GM21381 (cell line): ENCODE measurements around the gene P2RY12.
A peak's percentile ranks its signal among the peaks of the same experiment; 100 is the strongest.

Experiments
- ATAC-seq: cut with Tn5 transposase; IDR thresholded peaks from one replicate; pipeline ENCODE4 v1.9.1; 2021; ENCODE audit warnings: mild to moderate bottlenecking, moderate library complexity; ENCODE audit not compliant: unreplicated experiment

P2RY12 gene

GRCh38 chr3:151384741-151385174 lies at the start of gene P2RY12:
Gene P2RY12 (minus strand): TSS chr3:151384753. CDS start chr3:151338845, 45,908 bp downstream.
- ATAC-seq, result peak; percentile 37

DNA sequence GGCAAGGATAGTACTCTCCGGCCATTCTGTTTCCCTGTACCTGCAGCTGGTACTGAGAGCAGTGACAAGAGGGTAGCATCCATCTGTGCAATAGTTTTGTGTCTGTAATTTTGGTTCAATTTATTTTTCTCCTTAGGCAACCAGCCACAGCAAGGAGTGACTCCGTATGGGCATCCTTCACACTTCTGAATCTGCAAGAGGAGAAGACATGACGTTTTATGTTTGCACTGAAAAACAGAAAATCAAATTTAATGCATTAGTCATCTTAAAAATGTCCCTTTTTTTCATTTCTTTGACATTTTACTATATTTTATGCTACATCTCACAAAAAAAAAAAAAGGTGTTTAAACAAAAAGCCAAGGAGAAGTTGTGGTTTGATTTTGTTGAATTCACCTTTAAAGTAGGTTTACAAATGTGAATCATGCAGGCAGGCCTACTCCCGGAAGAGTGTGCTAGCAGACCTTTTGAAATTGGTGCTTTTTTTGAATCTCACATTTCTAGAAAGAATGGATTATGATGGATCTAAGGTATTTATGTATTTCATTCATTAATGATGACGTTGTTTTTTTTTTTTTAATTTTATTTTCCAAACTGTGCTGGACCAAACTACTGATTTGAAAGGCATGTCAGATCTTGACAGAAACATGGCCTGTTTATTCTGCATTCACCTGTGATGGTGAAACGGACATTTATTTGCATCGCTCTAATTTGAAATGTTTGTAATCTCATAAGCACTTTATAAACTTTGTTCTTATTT lies 48.2 kb upstream of the P2RY12 start:
- no peak for ATAC-seq

- no peak for ATAC-seq
These were observed 47.4 kb upstream of the P2RY12 start for GRCh38 chr3:151431940-151432339.

DNA sequence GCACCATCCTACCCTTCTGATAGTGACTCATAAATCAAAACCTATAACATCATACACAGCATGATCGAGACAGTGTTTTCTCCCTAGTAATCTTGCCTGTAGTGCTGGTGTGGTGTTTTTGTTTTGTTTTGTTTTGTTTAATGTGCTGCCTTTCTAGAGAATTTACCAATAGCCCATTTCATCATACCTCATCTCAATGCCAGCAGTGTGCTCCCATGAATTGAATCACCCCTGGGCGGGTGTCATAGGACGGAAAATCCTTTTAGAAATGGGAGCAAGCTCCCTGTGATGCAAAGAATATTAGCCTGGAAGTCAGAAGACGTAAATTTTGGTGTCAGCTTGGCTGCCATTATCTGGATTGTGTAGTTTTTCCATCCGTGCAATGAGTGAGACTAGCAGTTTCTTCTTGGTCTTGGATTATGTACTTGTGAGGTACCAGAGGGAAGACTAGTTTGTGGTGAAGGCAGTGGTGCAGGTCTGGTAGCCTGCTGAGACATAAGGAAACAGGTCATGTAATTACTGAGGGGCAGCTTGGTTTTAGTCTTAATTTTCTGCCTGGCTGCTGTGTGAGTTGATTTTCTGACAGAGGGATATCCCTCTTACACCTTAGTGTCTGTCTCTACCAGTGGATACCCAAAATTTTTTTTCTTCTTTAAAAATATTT lies 46.4 kb upstream of the P2RY12 start:
- ATAC-seq, result no peak

DNA sequence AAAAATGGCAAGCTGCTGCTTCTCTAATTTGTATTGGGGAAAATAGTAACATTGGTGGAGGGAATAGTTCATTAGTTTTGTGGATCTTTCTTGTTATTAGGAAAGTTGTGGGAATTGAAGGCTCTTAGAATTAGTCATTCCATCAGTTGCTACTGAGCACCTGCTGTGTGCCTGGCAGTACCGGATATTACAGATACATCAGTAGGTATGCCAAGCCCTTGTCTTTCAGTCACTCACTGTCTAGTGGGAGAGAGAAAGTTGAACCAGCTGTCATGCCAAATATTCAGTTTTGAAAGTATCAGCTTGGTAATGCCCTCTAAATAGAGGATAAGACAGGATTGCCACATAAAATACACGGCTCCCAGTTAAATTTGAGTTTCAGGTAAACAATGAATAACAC lies 43.8 kb upstream of the P2RY12 start:
- no peak for ATAC-seq

- ATAC-seq, result peak; percentile 85
These were observed 41.7 kb upstream of the P2RY12 start for GRCh38 chr3:151426341-151426657.

GRCh38 chr3:151425627-151426340 lies 41.2 kb upstream of the P2RY12 start:
- ATAC-seq, result peak; percentile 39

- no peak for ATAC-seq
These were observed 38.5 kb upstream of the P2RY12 start for GRCh38 chr3:151423091-151423490.

GRCh38 chr3:151421938-151422337 lies 37.4 kb upstream of the P2RY12 start:
- ATAC-seq, result no peak

GRCh38 chr3:151419806-151420205 lies 35.3 kb upstream of the P2RY12 start:
- ATAC-seq, result no peak

GRCh38 chr3:151415289-151415688 lies 30.7 kb upstream of the P2RY12 start:
- no peak for ATAC-seq

GRCh38 chr3:151412989-151413388 lies 28.4 kb upstream of the P2RY12 start:
- ATAC-seq, result no peak

- ATAC-seq, result no peak
These were observed 26.5 kb upstream of the P2RY12 start for GRCh38 chr3:151410891-151411559.

- ATAC-seq, result no peak
These were observed 23.4 kb upstream of the P2RY12 start for GRCh38 chr3:151407928-151408327.

DNA sequence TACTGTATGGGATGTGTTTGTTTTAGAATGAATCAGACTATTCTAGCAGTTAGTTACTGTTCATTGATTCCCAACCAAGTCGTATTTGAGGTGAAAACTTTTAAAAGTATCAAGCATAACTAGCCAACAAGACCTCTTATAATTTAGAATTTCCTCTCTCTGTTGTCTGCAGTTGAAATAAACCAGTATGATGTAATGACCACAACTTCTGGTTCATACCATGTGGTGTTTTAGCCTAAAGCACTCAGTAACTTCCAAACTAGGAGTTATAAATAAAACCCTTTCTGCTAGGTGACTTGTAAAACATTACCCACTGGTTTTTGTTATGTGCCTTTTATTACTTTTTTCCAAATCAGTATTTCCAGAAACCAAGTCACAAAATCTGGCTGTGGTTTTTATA lies 19.8 kb upstream of the P2RY12 start:
- no peak for ATAC-seq

DNA sequence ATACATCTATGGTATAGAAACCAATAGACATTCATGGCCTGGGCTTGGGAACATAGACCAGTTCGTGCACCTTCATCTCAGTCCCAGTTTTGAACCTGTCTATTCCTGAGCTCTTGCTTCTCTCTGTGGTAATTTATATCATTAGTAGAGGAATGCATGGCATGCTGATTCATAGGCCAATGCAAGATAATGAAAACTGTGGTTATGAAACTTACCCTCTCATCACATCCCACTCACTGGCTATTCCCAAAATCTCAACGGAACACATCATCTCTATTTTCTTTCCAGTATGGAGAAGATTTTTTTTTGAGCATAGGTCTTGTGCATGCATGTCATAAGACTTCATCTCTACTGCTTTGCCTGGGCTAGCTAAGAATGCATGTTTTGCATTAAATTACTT lies 18.7 kb upstream of the P2RY12 start:
- no peak for ATAC-seq

DNA sequence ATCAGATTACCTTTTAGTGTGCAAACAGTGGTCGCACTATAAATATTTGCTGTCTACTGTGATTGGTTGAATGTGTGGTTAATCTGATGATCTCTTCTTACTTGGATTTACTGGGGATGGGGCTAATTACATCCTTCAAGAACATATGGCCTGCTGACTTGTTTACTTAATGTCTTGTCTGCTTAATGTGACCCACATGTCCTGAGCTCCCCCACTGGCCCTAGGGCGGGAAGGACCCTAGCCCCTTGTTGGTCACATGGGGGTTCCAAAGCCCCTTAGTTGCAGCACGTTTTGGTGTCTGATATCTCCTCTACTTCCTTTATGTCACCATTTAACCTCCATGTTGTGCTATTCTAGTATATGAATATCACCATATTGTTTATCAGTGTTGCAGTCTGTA lies 17.8 kb upstream of the P2RY12 start:
- ATAC-seq, result no peak

GRCh38 chr3:151400341-151400740 lies 15.8 kb upstream of the P2RY12 start:
- no peak for ATAC-seq

DNA sequence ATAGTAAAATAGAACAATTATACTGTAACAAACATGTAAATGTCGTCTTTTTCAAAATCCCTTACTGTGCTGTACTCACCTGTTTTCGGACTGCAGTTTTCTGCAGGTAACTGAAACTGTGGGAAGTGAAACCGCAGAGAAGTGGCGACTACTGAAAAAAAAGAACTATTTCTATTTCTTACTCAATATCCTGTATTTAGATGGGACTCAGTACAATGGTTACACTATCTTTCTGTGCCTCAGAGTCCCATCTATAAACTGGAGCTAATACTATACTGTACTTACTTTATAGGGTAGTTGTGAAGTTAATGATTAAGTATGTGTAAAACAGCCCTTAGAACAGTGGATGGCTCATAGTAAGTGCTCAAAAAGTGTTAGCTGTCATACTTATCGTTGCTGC lies 14.3 kb upstream of the P2RY12 start:
- ATAC-seq, result no peak

- no peak for ATAC-seq
These were observed 11.3 kb upstream of the P2RY12 start for GRCh38 chr3:151395806-151396205.

- no peak for ATAC-seq
These were observed 10.1 kb upstream of the P2RY12 start for GRCh38 chr3:151394611-151395010.
